HepG2 (cell line): ENCODE data around the gene ACTN4. TPM values are rescaled to one million over a fixed set of nuclear protein-coding genes. Genes with fewer than 3 reads are reported as not detected.

Source experiments
- ATAC-seq: fragments of 200-7000 bp; cut with Tn5 transposase; 3 replicates; pipeline ENCODE4 v1.9.1; 2020; ENCODE audit warnings: mild to moderate bottlenecking, moderate library complexity
- BruUV-seq: library from RNA; stranded (reverse); fragments of 400-500 nt; replicated peaks from 2 replicates; lab custom pipeline; 2021; lab: Mats Ljungman, UMichigan
- CTCF ChIA-PET: fragments of 300-600 bp; formaldehyde crosslinking; extraction: SDS; loops from one replicate; lab custom pipeline; 2021; ENCODE audit warnings: low total read pairs, inconsistent platforms, low intra/inter-chr PET ratio; lab: Yijun Ruan, JAX
- POLR2A ChIA-PET: fragments of 350-600 bp; sonication (Branson Sonifier 250); formaldehyde crosslinking; loops from one replicate; lab custom pipeline; 2020; ENCODE audit warnings: antibody characterized with exemption, inconsistent platforms; lab: Yijun Ruan, JAX
- DNase-seq: peaks from one replicate; pipeline ENCODE4 v3.0.0-alpha.2; 2015; ENCODE audit warnings: low spot score
- FAIRE-seq: peaks from 3 replicates; lab custom pipeline; 2011; peaks lifted over from hg19 to GRCh38; lab: Jason Lieb, UNC
- H2AFZ ChIP-seq: one replicate; pipeline ENCODE4 v1.6.1; 2011; ENCODE audit warnings: low read length, inconsistent platforms
- H3K27ac ChIP-seq: fragments of 300-600 bp; 3 replicates; pipeline ENCODE4 v1.8.0; 2011; ENCODE audit warnings: mixed run types, mild to moderate bottlenecking, mixed read lengths, low read length, inconsistent platforms; ENCODE audit not compliant: insufficient read depth; ENCODE audit errors: extremely low read length
- H3K27me3 ChIP-seq, 2 experiments: fragments of 200-600 bp in 1 of 2; 2 replicates in 1 of 2; 3 replicates in 1 of 2; pipeline versions ENCODE4 v1.6.0 to v1.8.0; 2011; ENCODE audit warnings: low read length in 2 of 2, mild to moderate bottlenecking in 2 of 2, moderate library complexity in 2 of 2, inconsistent platforms in 1 of 2; ENCODE audit not compliant: insufficient read depth in 2 of 2, control insufficient read depth in 1 of 2
- H3K36me3 ChIP-seq, 2 experiments: fragments of 200-600 bp in 1 of 2; replicated peaks in 1 of 2; 2 replicates in 1 of 2; 3 replicates in 1 of 2; pipeline versions ENCODE4 v1.5.1 to v1.8.0; 2011; ENCODE audit warnings: low read length in 2 of 2, inconsistent platforms in 1 of 2; ENCODE audit not compliant: insufficient read depth in 2 of 2, control insufficient read depth in 1 of 2
- H3K4me1 ChIP-seq: 2 replicates; pipeline ENCODE4 v1.5.1; 2012; ENCODE audit warnings: low read length, inconsistent platforms; ENCODE audit not compliant: insufficient read depth
- H3K4me2 ChIP-seq: 2 replicates; pipeline ENCODE4 v1.6.0; 2011; ENCODE audit warnings: low read depth, low read length, inconsistent platforms
- H3K4me3 ChIP-seq, 3 experiments: fragments of 200-600 bp in 1 of 3; sonication (generic), shearing (Covaris generic) in 1 of 3; replicated peaks in 1 of 3; 2 replicates each; pipeline ENCODE4 v1.5.1; 2011 to 2016; ENCODE audit warnings: low read length in 3 of 3, inconsistent platforms in 2 of 3, low read depth in 2 of 3, mild to moderate bottlenecking in 2 of 3, control low read depth in 1 of 3, mixed read lengths in 1 of 3; ENCODE audit not compliant: insufficient read depth in 1 of 3
- H3K79me2 ChIP-seq: one replicate; pipeline ENCODE4 v1.6.1; 2011; ENCODE audit warnings: low read length, inconsistent platforms; ENCODE audit not compliant: insufficient read depth
- H3K9ac ChIP-seq: 2 replicates; pipeline ENCODE4 v1.6.0; 2011; ENCODE audit warnings: mild to moderate bottlenecking, low read depth, low read length, inconsistent platforms; ENCODE audit not compliant: insufficient read depth
- H3K9me3 ChIP-seq: 2 replicates; pipeline ENCODE4 v1.5.1; 2012; ENCODE audit warnings: mild to moderate bottlenecking, low read length
- H4K20me1 ChIP-seq: 2 replicates; pipeline ENCODE4 v1.6.0; 2011; ENCODE audit warnings: inconsistent platforms, mild to moderate bottlenecking, low read length, moderate library complexity; ENCODE audit not compliant: insufficient read depth
- AGO2 ChIP-seq: fragments of 200-400 bp; formaldehyde crosslinking; optimal IDR thresholded peaks from 2 replicates; pipeline ENCODE3; 2017; ENCODE audit warnings: mild to moderate bottlenecking, low read depth, low read length, moderate library complexity
- HNF1B ChIP-seq: sonication (generic); formaldehyde crosslinking; IDR thresholded peaks from 2 replicates; pipeline ENCODE4 v1.5.1; 2020; ENCODE audit warnings: mild to moderate bottlenecking, moderate library complexity, missing genetic modification reagents
- KDM3A ChIP-seq: IDR thresholded peaks from 2 replicates; pipeline ENCODE4 v1.6.1; 2018; ENCODE audit warnings: low read depth, missing compliant biosample characterization
- KDM4B ChIP-seq: sonication (generic); formaldehyde crosslinking; IDR thresholded peaks from 2 replicates; pipeline ENCODE4 v1.4.0; 2020; ENCODE audit warnings: missing genetic modification reagents
- POLR2G ChIP-seq: fragments of 200-400 bp; formaldehyde crosslinking; IDR thresholded peaks from 2 replicates; pipeline ENCODE4 v1.6.1; 2018; ENCODE audit warnings: mild to moderate bottlenecking, low read depth, low read length, moderate library complexity
- RBM22 ChIP-seq: fragments of 200-400 bp; formaldehyde crosslinking; optimal IDR thresholded peaks from 2 replicates; pipeline ENCODE3; 2017; ENCODE audit warnings: mild to moderate bottlenecking, low read length, moderate library complexity
- ZNF235 ChIP-seq: sonication (generic); formaldehyde crosslinking; IDR thresholded peaks from 2 replicates; pipeline ENCODE4 v1.8.1; 2023; ENCODE audit warnings: mild to moderate bottlenecking, missing genetic modification reagents, borderline replicate concordance
- ZNF317 ChIP-seq: sonication (generic); formaldehyde crosslinking; IDR thresholded peaks from 2 replicates; pipeline ENCODE4 v1.5.0; 2020; ENCODE audit warnings: mild to moderate bottlenecking, missing genetic modification reagents
- ZNF337 ChIP-seq: sonication (generic); formaldehyde crosslinking; IDR thresholded peaks from 2 replicates; pipeline ENCODE4 v1.5.1; 2020; ENCODE audit warnings: missing genetic modification reagents, low read depth, mild to moderate bottlenecking, borderline replicate concordance
- ZNF530 ChIP-seq: sonication (generic); formaldehyde crosslinking; IDR thresholded peaks from 2 replicates; pipeline ENCODE4 v1.5.0; 2020; ENCODE audit warnings: low read depth, mild to moderate bottlenecking, missing genetic modification reagents
- ZNF687 ChIP-seq: sonication (generic); formaldehyde crosslinking; IDR thresholded peaks from 2 replicates; pipeline ENCODE4 v1.5.1; 2020; ENCODE audit warnings: mild to moderate bottlenecking, missing genetic modification reagents, moderate library complexity
- ZNF720 ChIP-seq: sonication (generic); formaldehyde crosslinking; IDR thresholded peaks from 2 replicates; pipeline ENCODE4 v1.4.0; 2020; ENCODE audit warnings: missing genetic modification reagents
- ZNF772 ChIP-seq: sonication (generic); formaldehyde crosslinking; IDR thresholded peaks from 2 replicates; pipeline ENCODE4 v1.5.0; 2020; ENCODE audit warnings: mild to moderate bottlenecking, missing genetic modification reagents
- ZNF891 ChIP-seq: sonication (generic); formaldehyde crosslinking; IDR thresholded peaks from 2 replicates; pipeline ENCODE4 v1.5.0; 2020; ENCODE audit warnings: mild to moderate bottlenecking, missing genetic modification reagents
- WGBS: methylation state at CpG from one replicate; pipeline ENCODE4 v1.1.6; 2017; ENCODE audit warnings: low lambda C conversion rate; 5-methylcytosine and 5-hydroxymethylcytosine counted together
- in situ Hi-C: cut with HindIII; loops from 2 replicates; pipeline ENCODE4 v1.10.0; 2017; ENCODE audit warnings: low pct_unique_long_range_greater_than_20kb; ENCODE audit not compliant: extremely low pct_ligation_motif_present
- intact Hi-C: fragments of 100-400 bp; cut with micrococcal nuclease; formaldehyde crosslinking; loops from one replicate; pipeline ENCODE4 v1.10.0; 2022; ENCODE audit not compliant: unreplicated experiment
- polyA plus RNA-seq, 8 experiments: library from polyadenylated mRNA; depleted of rRNA in 3 of 8; stranded (reverse) in 7 of 8; unstranded in 1 of 8; fragments of >200 nt; fragmentation: Illumina TruSeq in 4 of 8; extraction: Trizol in 4 of 8; gene quantifications; 2 replicates each; pipeline versions ENCODE4 v1.2.1 to v1.2.3, GENCODE V29; 2011 to 2016; ENCODE audit warnings: low read depth in 4 of 8, missing spikeins in 1 of 8, mixed read lengths in 1 of 8; ENCODE audit not compliant: insufficient read depth in 1 of 8
- total RNA-seq, 5 experiments: library from RNA; depleted of rRNA; stranded (reverse); fragments of >200 nt; fragmentation: Illumina TruSeq; extraction: Trizol; gene quantifications; 2 replicates each; pipeline ENCODE4 v1.2.3, GENCODE V29; 2016; ENCODE audit warnings: low read depth in 1 of 5

ACTN4 gene
- total and polyA plus RNA-seq, 2 of the 13 experiments (the other 11 are each of a cell fraction or from before 2014, with no cell fraction given) = 171 to 192 TPM

DNA sequence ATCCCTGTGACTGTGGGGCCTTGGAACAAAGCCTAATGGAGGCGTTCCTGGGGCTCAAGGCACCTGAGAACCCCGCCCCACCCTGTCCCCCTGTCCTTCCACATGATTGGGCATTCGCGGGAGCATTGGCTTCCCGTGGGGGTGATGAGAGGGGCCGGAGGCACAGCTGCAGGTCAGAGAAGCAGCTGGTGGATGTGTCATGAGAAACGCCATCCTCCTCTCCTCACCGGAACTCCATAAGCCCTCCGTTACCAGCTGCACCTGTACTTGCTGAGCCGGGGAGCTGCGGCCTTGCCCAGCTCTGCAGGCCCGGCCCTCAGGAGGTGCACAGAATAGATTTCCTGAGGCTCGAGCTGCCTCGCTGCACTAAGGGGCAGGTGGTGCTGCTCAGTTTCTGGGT lies 54.8 kb downstream of the ACTN4 start:
- ATAC-seq = no peak

DNA sequence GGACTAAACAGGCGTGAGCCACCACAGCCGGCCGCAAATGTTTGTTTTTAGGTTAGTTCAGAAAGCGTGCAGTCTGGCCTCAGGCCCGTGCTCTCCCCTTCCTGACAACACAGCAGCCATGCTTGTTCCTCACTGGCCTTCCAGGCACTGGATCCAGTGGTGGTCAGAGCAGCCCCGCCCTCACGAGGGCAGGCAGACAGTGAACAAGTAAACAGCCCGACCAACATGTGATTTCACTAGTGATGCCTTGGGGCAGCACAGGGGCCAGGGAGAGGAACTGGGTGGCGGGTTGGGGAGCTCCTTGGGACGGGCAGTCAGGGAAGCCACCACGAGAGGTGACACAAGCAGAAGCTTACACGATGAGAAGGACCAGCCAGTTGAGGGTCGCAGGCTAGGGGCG lies 56.1 kb downstream of the ACTN4 start:
- ChIA-PET CTCF (no interaction called here), POLR2A (interaction anchor here (3.4 kb wide), 1 partner anchor 19 kb away, joined by 26 read pairs; no protein-coding TSS in a partner anchor)
- in situ Hi-C loops = loop anchor here (5.0 kb wide), 1 partner anchor 46 kb away; no protein-coding TSS in a partner anchor
- Histone ChIP-seq H3K9me3 (no peaks in the 10 kb centered on the region), H3K9ac (no peak overlapping the region), H3K4me1 (peaks cover 91% of the 10 kb centered on the region), H4K20me1 (no peaks in the 10 kb centered on the region), H3K4me2 (no peak overlapping the region), H3K79me2 (peaks cover 32% of the 10 kb centered on the region), H3K27ac (no peak overlapping the region), H2AFZ (no peak overlapping the region), H3K27me3 (no peaks in the 10 kb centered on the region), H3K36me3 (peaks cover 46 to 72% of the 10 kb centered on the region in 2 experiments), H3K4me3 (no peak overlapping the region)
- intact Hi-C loops = loop anchor here (5.0 kb wide), 1 partner anchor 51 kb away; no protein-coding TSS in a partner anchor
- DNase-seq = no peak
- no TSS peak for BruUV-seq
- 97% methylated on average over 13 of the region's 14 CpGs for WGBS
- no peak for TF ChIP-seq ZNF235 (CRISPR knock-in tag)
- TF ChIP-seq ZNF772 (CRISPR knock-in tag) = 0 out of 2 replicates have a peak, but pooled peaks have one; percentile 44
- peak; percentile 67 for TF ChIP-seq ZNF687 (CRISPR knock-in tag)
- TF ChIP-seq RBM22 = peak; percentile 52
- peak; percentile 34 for TF ChIP-seq AGO2
- no peak for TF ChIP-seq ZNF317 (CRISPR knock-in tag)
- 0 out of 2 replicates have a peak, but pooled peaks have one; percentile 23 for TF ChIP-seq HNF1B (CRISPR knock-in tag)
- TF ChIP-seq KDM3A = no peak
- FAIRE-seq = no peak
- no peak for ATAC-seq

More for the DNA sequence above, 54.8 kb downstream of the ACTN4 start:
- Histone ChIP-seq H3K9ac (peak overlapping the region; percentile 76), H3K36me3 (peaks cover 43 to 60% of the 10 kb centered on the region in 2 experiments), H3K9me3 (no peaks in the 10 kb centered on the region), H3K4me2 (0 out of 2 replicates have a peak overlapping the region, but pooled peaks have one; percentile 70), H3K4me3 (no peak overlapping the region), H3K27ac (peak overlapping the region; percentile 99), H3K79me2 (peaks cover 42% of the 10 kb centered on the region), H4K20me1 (no peaks in the 10 kb centered on the region), H2AFZ (no peak overlapping the region), H3K4me1 (peaks cover 95% of the 10 kb centered on the region), H3K27me3 (no peaks in the 10 kb centered on the region)
- FAIRE-seq (no peak), DNase-seq (no peak)
- BruUV-seq = no TSS peak
- 88% methylated on average over 8 of the region's 14 CpGs for WGBS
- POLR2A ChIA-PET = interaction anchor here (0.7 to 3.6 kb wide), 16 partner anchors 8 to 228 kb away, joined by 3 to 63 read pairs (median 8); partner anchors contain the start of genes ACTN4, MRPS12 and SARS2
- CTCF ChIA-PET = no interaction called here
- intact Hi-C loops = loop anchor here (5.0 kb wide), 1 partner anchor 50 kb away; no protein-coding TSS in a partner anchor
- in situ Hi-C loops = loop anchor here (5.0 kb wide), 1 partner anchor 45 kb away; no protein-coding TSS in a partner anchor
- TF ChIP-seq KDM4B (CRISPR knock-in tag) (no peak), ZNF891 (CRISPR knock-in tag) (0 out of 2 replicates have a peak, but pooled peaks have one; percentile 24), AGO2 (peak; percentile 81), ZNF530 (CRISPR knock-in tag) (no peak), ZNF720 (CRISPR knock-in tag) (no peak), ZNF337 (CRISPR knock-in tag) (no peak), POLR2G (0 out of 2 replicates have a peak, but pooled peaks have one; percentile 25)
